ENCODE results near the gene HMGXB4. TPM values are rescaled to one million over a fixed set of nuclear protein-coding genes. Genes with fewer than 3 reads are reported as not detected.

Gene HMGXB4
- total and polyA plus RNA-seq, 2 of the 13 experiments (the other 11 are each of a cell fraction or from before 2014, with no cell fraction given): 13.9 to 16.3 TPM

DNA sequence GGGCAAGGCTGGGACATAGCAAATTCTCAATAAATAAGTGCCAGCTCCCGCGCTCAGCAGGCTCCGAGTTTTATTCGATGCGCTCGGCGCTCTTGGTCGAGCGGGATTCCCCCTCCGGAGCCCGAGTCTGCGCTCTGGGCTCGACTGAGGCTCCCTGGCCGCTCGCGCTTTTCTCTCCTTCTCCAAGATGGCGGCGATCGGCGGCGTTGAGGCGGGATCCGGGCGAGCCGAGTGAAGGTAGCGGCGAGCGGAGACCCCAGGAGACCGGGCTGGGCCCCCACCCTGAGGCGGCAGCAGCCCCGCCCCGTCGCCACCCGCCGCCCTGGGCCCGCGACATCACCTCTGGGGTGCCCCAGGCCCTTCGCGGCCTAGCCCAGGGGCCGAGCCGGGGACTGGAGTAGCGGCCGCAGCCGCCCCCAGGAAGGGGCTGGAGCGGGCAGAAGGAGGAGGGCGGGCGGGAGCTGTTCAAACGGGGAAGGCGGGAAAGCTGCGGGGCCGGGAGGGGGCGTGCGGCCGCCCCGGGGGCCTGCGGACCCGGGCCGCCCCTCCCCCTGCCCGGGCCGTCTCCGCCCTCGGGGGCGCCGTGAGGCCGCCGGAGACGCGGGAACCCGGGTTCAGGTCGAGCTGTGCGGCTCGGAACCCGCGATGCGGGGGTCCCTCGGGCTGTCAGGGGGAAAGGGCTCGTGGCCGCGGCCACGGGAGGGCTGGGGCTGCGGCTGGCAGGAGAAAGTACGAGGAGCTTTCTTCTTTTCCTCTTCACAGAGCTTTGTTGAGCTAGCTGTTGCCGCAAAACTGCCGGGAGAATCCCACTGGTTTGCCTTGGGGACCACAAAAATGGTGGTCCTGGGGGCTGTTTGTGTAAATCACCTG lies at the start of gene HMGXB4 (continued):
- TF ChIP-seq ETV5 (CRISPR knock-in tag; IDR thresholded peaks at IDR 0.05; ENCODE audit: borderline replicate concordance): peak; percentile 52; the same call in 1 of the 2 replicates
- peak; percentile 64; the same call in 1 of the 2 replicates for TF ChIP-seq TBX2 (CRISPR knock-in tag; IDR thresholded peaks at IDR 0.05; ENCODE audit: borderline replicate concordance)
- peak; percentile 65 for TF ChIP-seq ZNF777 (CRISPR knock-in tag; IDR thresholded peaks at IDR 0.05)
- peak; percentile 93 for TF ChIP-seq ARNT2 (CRISPR knock-in tag; IDR thresholded peaks at IDR 0.05; ENCODE audit: low read depth)
- peak; percentile 36; the same call in 1 of the 2 replicates for TF ChIP-seq ZBTB7A (CRISPR knock-in tag; IDR thresholded peaks at IDR 0.05)
- peak; percentile 83; the same call in 1 of the 2 replicates for TF ChIP-seq FOXC1 (CRISPR knock-in tag; IDR thresholded peaks at IDR 0.05; ENCODE audit: borderline replicate concordance)
- peak; percentile 58; the same call in 1 of the 2 replicates for TF ChIP-seq ZNF441 (CRISPR knock-in tag; IDR thresholded peaks at IDR 0.05; ENCODE audit: borderline replicate concordance)
- 0 out of 2 replicates have a peak, but pooled peaks have one; percentile 46 for TF ChIP-seq ZNF468 (CRISPR knock-in tag; IDR thresholded peaks at IDR 0.05)
- TF ChIP-seq TMF1 (CRISPR knock-in tag; IDR thresholded peaks at IDR 0.05; ENCODE audit: low read depth): peak; percentile 54; the same call in 1 of the 2 replicates
- TF ChIP-seq MEIS1 (CRISPR knock-in tag; IDR thresholded peaks at IDR 0.05; ENCODE audit: borderline replicate concordance): peak; percentile 59; the same call in 1 of the 2 replicates
- TF ChIP-seq ZMYM3 (CRISPR knock-in tag; IDR thresholded peaks at IDR 0.05): 0 out of 2 replicates have a peak, but pooled peaks have one; percentile 35
- 0 out of 2 replicates have a peak, but pooled peaks have one; percentile 26 for TF ChIP-seq ZNF782 (CRISPR knock-in tag; IDR thresholded peaks at IDR 0.05; ENCODE audit: borderline replicate concordance)
- TF ChIP-seq ZNF552 (CRISPR knock-in tag; IDR thresholded peaks at IDR 0.05; ENCODE audit: borderline replicate concordance): no peak
- no peak for TF ChIP-seq CBX2 (IDR thresholded peaks at IDR 0.05; ENCODE audit: low read depth, low read length)
- no peak for TF ChIP-seq CBX2 (CRISPR knock-in tag; IDR thresholded peaks at IDR 0.05; ENCODE audit: low read depth)
- TF ChIP-seq, protein P1, sequence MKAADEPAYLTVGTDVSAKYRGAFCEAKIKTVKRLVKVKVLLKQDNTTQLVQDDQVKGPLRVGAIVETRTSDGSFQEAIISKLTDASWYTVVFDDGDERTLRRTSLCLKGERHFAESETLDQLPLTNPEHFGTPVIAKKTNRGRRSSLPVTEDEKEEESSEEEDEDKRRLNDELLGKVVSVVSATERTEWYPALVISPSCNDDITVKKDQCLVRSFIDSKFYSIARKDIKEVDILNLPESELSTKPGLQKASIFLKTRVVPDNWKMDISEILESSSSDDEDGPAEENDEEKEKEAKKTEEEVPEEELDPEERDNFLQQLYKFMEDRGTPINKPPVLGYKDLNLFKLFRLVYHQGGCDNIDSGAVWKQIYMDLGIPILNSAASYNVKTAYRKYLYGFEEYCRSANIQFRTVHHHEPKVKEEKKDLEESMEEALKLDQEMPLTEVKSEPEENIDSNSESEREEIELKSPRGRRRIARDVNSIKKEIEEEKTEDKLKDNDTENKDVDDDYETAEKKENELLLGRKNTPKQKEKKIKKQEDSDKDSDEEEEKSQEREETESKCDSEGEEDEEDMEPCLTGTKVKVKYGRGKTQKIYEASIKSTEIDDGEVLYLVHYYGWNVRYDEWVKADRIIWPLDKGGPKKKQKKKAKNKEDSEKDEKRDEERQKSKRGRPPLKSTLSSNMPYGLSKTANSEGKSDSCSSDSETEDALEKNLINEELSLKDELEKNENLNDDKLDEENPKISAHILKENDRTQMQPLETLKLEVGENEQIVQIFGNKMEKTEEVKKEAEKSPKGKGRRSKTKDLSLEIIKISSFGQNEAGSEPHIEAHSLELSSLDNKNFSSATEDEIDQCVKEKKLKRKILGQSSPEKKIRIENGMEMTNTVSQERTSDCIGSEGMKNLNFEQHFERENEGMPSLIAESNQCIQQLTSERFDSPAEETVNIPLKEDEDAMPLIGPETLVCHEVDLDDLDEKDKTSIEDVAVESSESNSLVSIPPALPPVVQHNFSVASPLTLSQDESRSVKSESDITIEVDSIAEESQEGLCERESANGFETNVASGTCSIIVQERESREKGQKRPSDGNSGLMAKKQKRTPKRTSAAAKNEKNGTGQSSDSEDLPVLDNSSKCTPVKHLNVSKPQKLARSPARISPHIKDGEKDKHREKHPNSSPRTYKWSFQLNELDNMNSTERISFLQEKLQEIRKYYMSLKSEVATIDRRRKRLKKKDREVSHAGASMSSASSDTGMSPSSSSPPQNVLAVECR (CRISPR knock-in tag; IDR thresholded peaks at IDR 0.05; ENCODE audit: borderline replicate concordance): peak; percentile 82; the same call in 1 of the 2 replicates
- TF ChIP-seq, protein P2, sequence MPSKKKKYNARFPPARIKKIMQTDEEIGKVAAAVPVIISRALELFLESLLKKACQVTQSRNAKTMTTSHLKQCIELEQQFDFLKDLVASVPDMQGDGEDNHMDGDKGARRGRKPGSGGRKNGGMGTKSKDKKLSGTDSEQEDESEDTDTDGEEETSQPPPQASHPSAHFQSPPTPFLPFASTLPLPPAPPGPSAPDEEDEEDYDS (CRISPR knock-in tag; IDR thresholded peaks at IDR 0.05): peak; percentile 68; the same call in 1 of the 2 replicates
- TF ChIP-seq, protein P3, sequence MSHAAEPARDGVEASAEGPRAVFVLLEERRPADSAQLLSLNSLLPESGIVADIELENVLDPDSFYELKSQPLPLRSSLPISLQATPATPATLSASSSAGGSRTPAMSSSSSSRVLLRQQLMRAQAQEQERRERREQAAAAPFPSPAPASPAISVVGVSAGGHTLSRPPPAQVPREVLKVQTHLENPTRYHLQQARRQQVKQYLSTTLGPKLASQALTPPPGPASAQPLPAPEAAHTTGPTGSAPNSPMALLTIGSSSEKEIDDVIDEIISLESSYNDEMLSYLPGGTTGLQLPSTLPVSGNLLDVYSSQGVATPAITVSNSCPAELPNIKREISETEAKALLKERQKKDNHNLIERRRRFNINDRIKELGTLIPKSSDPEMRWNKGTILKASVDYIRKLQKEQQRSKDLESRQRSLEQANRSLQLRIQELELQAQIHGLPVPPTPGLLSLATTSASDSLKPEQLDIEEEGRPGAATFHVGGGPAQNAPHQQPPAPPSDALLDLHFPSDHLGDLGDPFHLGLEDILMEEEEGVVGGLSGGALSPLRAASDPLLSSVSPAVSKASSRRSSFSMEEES (CRISPR knock-in tag; IDR thresholded peaks at IDR 0.05): no peak; the same call in 1 of the 2 replicates
- TF ChIP-seq HNF4A (CRISPR knock-in tag; IDR thresholded peaks at IDR 0.05): no peak
- TF ChIP-seq ZNF354B (CRISPR knock-in tag; IDR thresholded peaks at IDR 0.05): no peak
- peak; percentile 75; the same call in 1 of the 2 replicates for TF ChIP-seq ZNF543 (CRISPR knock-in tag; IDR thresholded peaks at IDR 0.05)
- TF ChIP-seq, protein P4, sequence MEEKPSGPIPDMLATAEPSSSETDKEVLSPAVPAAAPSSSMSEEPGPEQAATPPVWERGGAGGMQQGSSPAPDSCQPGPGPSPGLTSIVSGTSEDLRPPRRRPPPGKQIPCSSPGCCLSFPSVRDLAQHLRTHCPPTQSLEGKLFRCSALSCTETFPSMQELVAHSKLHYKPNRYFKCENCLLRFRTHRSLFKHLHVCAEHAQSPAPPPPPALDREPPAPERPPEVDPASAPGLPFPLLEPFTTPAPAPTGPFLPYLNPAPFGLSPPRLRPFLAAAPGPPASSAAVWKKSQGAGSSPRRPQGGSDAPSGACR (CRISPR knock-in tag; IDR thresholded peaks at IDR 0.05): no peak; the same call in 1 of the 2 replicates

Data from HepG2 (cell line).